WTC11 (cell line): ENCODE measurements around the gene NOM1. TPM values are rescaled to one million over a fixed set of nuclear protein-coding genes. Genes with fewer than 3 reads are reported as not detected.

Source experiments
- ATAC-seq: fragments of 200-7000 bp; cut with Tn5 transposase; 2 replicates; pipeline ENCODE4 v1.10.0; 2021; ENCODE audit warnings: mild to moderate bottlenecking, moderate library complexity
- CTCF ChIA-PET: fragments of 300-600 bp; sonication (Branson Sonifier 250); formaldehyde crosslinking; loops from one replicate; lab custom pipeline; 2021; ENCODE audit warnings: antibody characterized with exemption; lab: Charles Lee
- POLR2A ChIA-PET: fragments of 350-600 bp; sonication (Branson Sonifier 250); formaldehyde crosslinking; loops from one replicate; lab custom pipeline; 2021; ENCODE audit warnings: antibody characterized with exemption; lab: Charles Lee
- DNase-seq: peaks from one replicate; pipeline ENCODE4 v3.0.0; 2021; ENCODE audit warnings: low spot score
- H3K27ac Mint-ChIP-seq: 2 replicates; pipeline ENCODE4 v1.8.0; 2021; ENCODE audit warnings: mixed read lengths
- H3K27me3 Mint-ChIP-seq: 2 replicates; pipeline ENCODE4 v1.8.0; 2021; ENCODE audit warnings: low read depth, mild to moderate bottlenecking, moderate library complexity, mixed read lengths
- H3K36me3 Mint-ChIP-seq: 2 replicates; pipeline ENCODE4 v1.8.0; 2021; ENCODE audit warnings: mixed read lengths
- H3K4me1 Mint-ChIP-seq: 2 replicates; pipeline ENCODE4 v1.8.0; 2022; ENCODE audit warnings: mixed read lengths
- H3K4me3 Mint-ChIP-seq: 2 replicates; pipeline ENCODE4 v1.8.0; 2021; ENCODE audit warnings: mild to moderate bottlenecking, moderate library complexity, mixed read lengths
- H3K9me3 Mint-ChIP-seq: 2 replicates; pipeline ENCODE4 v1.8.0; 2021; ENCODE audit warnings: mixed read lengths
- E2F5 ChIP-seq: sonication (generic); formaldehyde crosslinking; IDR thresholded peaks from 2 replicates; pipeline ENCODE4 v1.8.1; 2022; ENCODE audit warnings: mild to moderate bottlenecking, moderate library complexity, missing genetic modification reagents
- MLX ChIP-seq: sonication (generic); formaldehyde crosslinking; IDR thresholded peaks from 2 replicates; pipeline ENCODE4 v1.8.1; 2023; ENCODE audit warnings: mild to moderate bottlenecking, missing genetic modification reagents, moderate library complexity
- MYBL2 ChIP-seq: sonication (generic); formaldehyde crosslinking; IDR thresholded peaks from 2 replicates; pipeline ENCODE4 v1.8.1; 2023; ENCODE audit warnings: mild to moderate bottlenecking, moderate library complexity, missing genetic modification reagents
- NFE2L1 ChIP-seq: sonication (generic); formaldehyde crosslinking; IDR thresholded peaks from 2 replicates; pipeline ENCODE4 v1.8.1; 2023; ENCODE audit warnings: missing genetic modification reagents
- NFYB ChIP-seq: sonication (generic); formaldehyde crosslinking; conservative IDR thresholded peaks from 2 replicates; pipeline ENCODE4 v1.8.0; 2022; ENCODE audit warnings: low read depth, missing genetic modification reagents
- NR2C2 ChIP-seq: sonication (generic); formaldehyde crosslinking; IDR thresholded peaks from 2 replicates; pipeline ENCODE4 v1.8.0; 2022; ENCODE audit warnings: mild to moderate bottlenecking, missing genetic modification reagents
- PRDM15 ChIP-seq: sonication (generic); formaldehyde crosslinking; IDR thresholded peaks from 2 replicates; pipeline ENCODE4 v1.8.0; 2022; ENCODE audit warnings: missing genetic modification reagents
- ZBTB21 ChIP-seq: sonication (generic); formaldehyde crosslinking; IDR thresholded peaks from 2 replicates; pipeline ENCODE4 v1.8.1; 2023; ENCODE audit warnings: mild to moderate bottlenecking, missing genetic modification reagents, borderline replicate concordance
- ZMAT4 ChIP-seq: fragments of 250-450 bp; sonication (Bioruptor Pico); IDR thresholded peaks from 2 replicates; pipeline ENCODE4 v1.9.0; 2021; ENCODE audit warnings: mild to moderate bottlenecking
- ZNF121 ChIP-seq: sonication (generic); formaldehyde crosslinking; IDR thresholded peaks from 2 replicates; pipeline ENCODE4 v1.8.0; 2023; ENCODE audit warnings: missing genetic modification reagents
- ZNF232 ChIP-seq: sonication (generic); formaldehyde crosslinking; IDR thresholded peaks from 2 replicates; pipeline ENCODE4 v1.8.0; 2022; ENCODE audit warnings: mild to moderate bottlenecking, missing genetic modification reagents
- ZNF317 ChIP-seq: sonication (generic); formaldehyde crosslinking; IDR thresholded peaks from 2 replicates; pipeline ENCODE4 v1.8.1; 2023; ENCODE audit warnings: low read depth, mild to moderate bottlenecking, moderate library complexity, missing genetic modification reagents, borderline replicate concordance
- ZNF416 ChIP-seq: fragments of 250-450 bp; sonication (Bioruptor Pico); IDR thresholded peaks from 2 replicates; pipeline ENCODE4 v1.9.0; 2021; ENCODE audit warnings: mild to moderate bottlenecking, inconsistent platforms
- ZNF423 ChIP-seq: fragments of 250-450 bp; sonication (Bioruptor Pico); IDR thresholded peaks from 2 replicates; pipeline ENCODE4 v2.1.2; 2022; ENCODE audit warnings: mild to moderate bottlenecking, moderate library complexity
- total RNA-seq: library from RNA; stranded (reverse); gene quantifications from 3 replicates; pipeline ENCODE4 v1.2.3, GENCODE V29; 2021
- TF ChIP-seq, protein P1 (sequence below): sonication (generic); formaldehyde crosslinking; IDR thresholded peaks from 2 replicates; pipeline ENCODE4 v1.8.1; 2023; ENCODE audit warnings: mild to moderate bottlenecking, missing genetic modification reagents, borderline replicate concordance
- TF ChIP-seq, protein P2 (sequence below): sonication (generic); formaldehyde crosslinking; IDR thresholded peaks from 2 replicates; pipeline ENCODE4 v1.8.1; 2023; ENCODE audit warnings: mild to moderate bottlenecking, missing genetic modification reagents

The NOM1 gene
- total RNA-seq, 1 experiment from 2014 or later, result 38.5 TPM

DNA sequence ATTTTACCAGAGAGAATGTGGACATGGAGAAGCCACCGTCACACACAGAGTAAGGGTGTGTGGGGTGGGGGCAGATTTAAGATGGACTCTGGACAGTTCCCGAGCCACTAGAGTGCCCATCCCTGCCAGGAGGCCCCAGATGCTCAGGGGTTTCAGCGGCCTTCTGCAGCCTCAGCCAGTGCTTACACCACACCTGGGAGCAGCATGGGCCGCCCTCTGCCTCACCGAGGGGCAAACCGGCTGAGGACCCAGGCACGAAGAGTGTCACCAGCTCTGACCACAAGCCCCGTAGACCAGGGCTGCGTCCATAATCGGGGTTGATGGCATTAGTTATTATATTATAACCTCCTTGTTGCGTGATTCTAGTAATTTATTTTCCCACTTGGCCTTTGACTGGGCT, 67.6 kb downstream of the NOM1 start:
- H3K27ac Mint-ChIP-seq, result no peak overlapping the region
- H3K4me3 Mint-ChIP-seq, result peak overlapping the region; percentile 33
- H3K27me3 Mint-ChIP-seq, result peaks cover 100% of the 10 kb centered on the region
- ChIA-PET POLR2A (interaction anchor here (1.1 kb wide), 1 partner anchor 11 kb away, joined by 4 read pairs; no protein-coding TSS in a partner anchor), CTCF (interaction anchor here (0.9 to 1.3 kb wide), 3 partner anchors 11 to 30 kb away, joined by 3 to 4 read pairs (median 3); no protein-coding TSS in a partner anchor)
- no peaks in the 10 kb centered on the region for H3K9me3 Mint-ChIP-seq
- ATAC-seq (no peak), DNase-seq (no peak)
- H3K4me1 Mint-ChIP-seq, result peaks cover 62% of the 10 kb centered on the region
- TF ChIP-seq ZBTB21 (no peak), NFYB (CRISPR knock-in tag) (0 out of 2 replicates have a peak, but pooled peaks have one; percentile 13), ZNF416 (CRISPR knock-in tag) (no peak), ZMAT4 (no peak), NR2C2 (CRISPR knock-in tag) (no peak), ZNF121 (CRISPR knock-in tag) (no peak), MLX (CRISPR knock-in tag) (no peak)
- TF ChIP-seq, protein P1, sequence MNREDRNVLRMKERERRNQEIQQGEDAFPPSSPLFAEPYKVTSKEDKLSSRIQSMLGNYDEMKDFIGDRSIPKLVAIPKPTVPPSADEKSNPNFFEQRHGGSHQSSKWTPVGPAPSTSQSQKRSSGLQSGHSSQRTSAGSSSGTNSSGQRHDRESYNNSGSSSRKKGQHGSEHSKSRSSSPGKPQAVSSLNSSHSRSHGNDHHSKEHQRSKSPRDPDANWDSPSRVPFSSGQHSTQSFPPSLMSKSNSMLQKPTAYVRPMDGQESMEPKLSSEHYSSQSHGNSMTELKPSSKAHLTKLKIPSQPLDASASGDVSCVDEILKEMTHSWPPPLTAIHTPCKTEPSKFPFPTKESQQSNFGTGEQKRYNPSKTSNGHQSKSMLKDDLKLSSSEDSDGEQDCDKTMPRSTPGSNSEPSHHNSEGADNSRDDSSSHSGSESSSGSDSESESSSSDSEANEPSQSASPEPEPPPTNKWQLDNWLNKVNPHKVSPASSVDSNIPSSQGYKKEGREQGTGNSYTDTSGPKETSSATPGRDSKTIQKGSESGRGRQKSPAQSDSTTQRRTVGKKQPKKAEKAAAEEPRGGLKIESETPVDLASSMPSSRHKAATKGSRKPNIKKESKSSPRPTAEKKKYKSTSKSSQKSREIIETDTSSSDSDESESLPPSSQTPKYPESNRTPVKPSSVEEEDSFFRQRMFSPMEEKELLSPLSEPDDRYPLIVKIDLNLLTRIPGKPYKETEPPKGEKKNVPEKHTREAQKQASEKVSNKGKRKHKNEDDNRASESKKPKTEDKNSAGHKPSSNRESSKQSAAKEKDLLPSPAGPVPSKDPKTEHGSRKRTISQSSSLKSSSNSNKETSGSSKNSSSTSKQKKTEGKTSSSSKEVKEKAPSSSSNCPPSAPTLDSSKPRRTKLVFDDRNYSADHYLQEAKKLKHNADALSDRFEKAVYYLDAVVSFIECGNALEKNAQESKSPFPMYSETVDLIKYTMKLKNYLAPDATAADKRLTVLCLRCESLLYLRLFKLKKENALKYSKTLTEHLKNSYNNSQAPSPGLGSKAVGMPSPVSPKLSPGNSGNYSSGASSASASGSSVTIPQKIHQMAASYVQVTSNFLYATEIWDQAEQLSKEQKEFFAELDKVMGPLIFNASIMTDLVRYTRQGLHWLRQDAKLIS (CRISPR knock-in tag), result no peak
- H3K36me3 Mint-ChIP-seq, result no peaks in the 10 kb centered on the region

DNA sequence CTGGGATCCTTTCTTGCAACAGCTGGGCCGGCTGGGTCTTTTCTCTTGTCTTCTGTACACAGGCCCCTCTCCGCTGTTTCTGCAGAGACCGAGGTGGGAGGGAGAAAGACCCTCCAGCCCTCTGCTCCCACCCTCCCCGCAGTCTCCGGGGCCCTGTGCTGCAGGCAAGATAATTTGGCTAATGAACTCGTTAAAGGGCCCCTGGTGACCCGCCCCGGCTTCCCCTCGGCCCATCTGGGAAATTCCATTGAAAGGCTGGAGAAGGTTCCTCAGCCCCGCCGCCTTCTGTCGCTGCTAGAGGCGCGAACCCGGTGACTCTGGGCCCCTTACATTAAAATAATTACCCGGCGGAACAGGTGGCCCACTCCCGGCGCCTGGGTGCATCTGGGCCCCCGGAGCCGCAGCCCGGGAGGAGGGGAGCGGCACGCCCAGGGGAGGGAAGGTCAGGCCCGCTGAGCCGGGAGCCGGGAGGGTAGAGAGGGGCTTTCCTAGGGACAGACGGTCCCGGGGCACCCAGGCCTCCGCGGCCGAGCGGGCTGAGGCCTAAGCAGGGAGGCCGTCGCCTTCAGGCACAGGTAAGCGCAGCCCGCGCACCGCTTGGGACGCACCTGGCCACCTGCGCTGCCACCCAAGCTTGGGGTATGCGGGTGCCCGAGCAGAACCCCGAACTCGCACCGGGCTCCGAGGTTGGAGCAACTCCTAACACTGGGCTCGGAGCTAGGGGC, 68.3 kb downstream of the NOM1 start:
- peaks cover 100% of the 10 kb centered on the region for H3K27me3 Mint-ChIP-seq
- H3K9me3 Mint-ChIP-seq, result no peaks in the 10 kb centered on the region
- no peak overlapping the region for H3K27ac Mint-ChIP-seq
- H3K4me1 Mint-ChIP-seq, result peaks cover 66% of the 10 kb centered on the region
- H3K4me3 Mint-ChIP-seq, result peak overlapping the region; percentile 33
- H3K36me3 Mint-ChIP-seq, result no peaks in the 10 kb centered on the region
- POLR2A ChIA-PET, result no interaction called here
- 0 out of 2 replicates have a peak, but pooled peaks have one; percentile 5 for TF ChIP-seq NFYB (CRISPR knock-in tag)
- TF ChIP-seq, protein P2, sequence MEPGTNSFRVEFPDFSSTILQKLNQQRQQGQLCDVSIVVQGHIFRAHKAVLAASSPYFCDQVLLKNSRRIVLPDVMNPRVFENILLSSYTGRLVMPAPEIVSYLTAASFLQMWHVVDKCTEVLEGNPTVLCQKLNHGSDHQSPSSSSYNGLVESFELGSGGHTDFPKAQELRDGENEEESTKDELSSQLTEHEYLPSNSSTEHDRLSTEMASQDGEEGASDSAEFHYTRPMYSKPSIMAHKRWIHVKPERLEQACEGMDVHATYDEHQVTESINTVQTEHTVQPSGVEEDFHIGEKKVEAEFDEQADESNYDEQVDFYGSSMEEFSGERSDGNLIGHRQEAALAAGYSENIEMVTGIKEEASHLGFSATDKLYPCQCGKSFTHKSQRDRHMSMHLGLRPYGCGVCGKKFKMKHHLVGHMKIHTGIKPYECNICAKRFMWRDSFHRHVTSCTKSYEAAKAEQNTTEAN, result no peak
- DNase-seq (no peak), ATAC-seq (no peak)
- CTCF ChIA-PET, result interaction anchor here (0.9 kb wide), 1 partner anchor 12 kb away, joined by 4 read pairs; no protein-coding TSS in a partner anchor

DNA sequence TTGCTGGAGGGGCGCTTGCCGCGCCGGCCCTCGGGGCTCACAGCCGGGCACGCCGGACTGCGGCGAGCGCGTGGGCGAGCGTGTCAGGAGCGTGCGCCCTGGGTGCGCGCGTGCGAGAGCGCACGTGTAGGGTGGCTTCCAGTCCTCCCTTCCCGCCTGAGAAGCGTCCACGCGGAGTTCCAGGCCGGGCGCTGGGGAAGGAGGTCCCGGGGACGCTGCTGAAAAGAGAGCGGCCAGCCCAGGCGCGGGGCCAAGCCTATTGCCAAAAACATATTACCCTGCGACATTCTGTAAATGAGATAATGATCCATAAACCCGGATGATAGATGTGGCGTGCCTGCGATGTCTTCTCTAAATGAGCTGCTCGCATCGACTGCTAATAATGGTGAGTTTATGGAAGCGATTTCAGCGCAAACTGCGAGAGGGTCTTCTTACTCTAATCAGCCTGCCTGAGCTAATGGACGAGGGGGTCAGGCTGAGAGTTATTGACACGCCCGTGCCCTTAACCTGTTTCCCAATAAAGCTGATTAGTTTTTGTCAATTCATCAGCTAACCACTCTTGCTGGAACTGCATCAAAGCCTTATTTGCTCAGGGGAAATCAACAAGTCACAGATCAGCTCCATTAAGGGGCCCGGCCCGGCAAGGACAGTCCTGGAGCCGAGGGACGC, 69.0 kb downstream of the NOM1 start:
- DNase-seq, result no peak
- Mint-ChIP-seq H3K4me1 (peaks cover 61% of the 10 kb centered on the region), H3K4me3 (peak overlapping the region; percentile 71), H3K27me3 (peaks cover 100% of the 10 kb centered on the region), H3K27ac (no peak overlapping the region), H3K9me3 (no peaks in the 10 kb centered on the region), H3K36me3 (no peaks in the 10 kb centered on the region)
- POLR2A ChIA-PET, result interaction anchor here (1.3 kb wide), 1 partner anchor 12 kb away, joined by 3 read pairs; no protein-coding TSS in a partner anchor
- no peak for ATAC-seq
- CTCF ChIA-PET, result interaction anchor here (1.2 to 1.4 kb wide), 2 partner anchors 8 to 16 kb away, joined by 3 to 5 read pairs; partner anchors contain the start of gene MNX1
- TF ChIP-seq PRDM15 (CRISPR knock-in tag) (no peak), ZBTB21 (no peak), ZNF423 (CRISPR knock-in tag) (no peak), MYBL2 (CRISPR knock-in tag) (no peak), E2F5 (CRISPR knock-in tag) (no peak), ZNF232 (CRISPR knock-in tag) (no peak), NFYB (CRISPR knock-in tag) (no peak), NFE2L1 (CRISPR knock-in tag) (no peak), ZNF317 (no peak)
